DMS53 (cell line): ENCODE measurements around the gene SCARB2.
A peak's percentile ranks its signal among the peaks of the same experiment; 100 is the strongest.

Experiments used
- DNase-seq: peaks from one replicate; lab custom pipeline; 2025; lab: John Stamatoyannopoulos, UW

The SCARB2 gene

DNA sequence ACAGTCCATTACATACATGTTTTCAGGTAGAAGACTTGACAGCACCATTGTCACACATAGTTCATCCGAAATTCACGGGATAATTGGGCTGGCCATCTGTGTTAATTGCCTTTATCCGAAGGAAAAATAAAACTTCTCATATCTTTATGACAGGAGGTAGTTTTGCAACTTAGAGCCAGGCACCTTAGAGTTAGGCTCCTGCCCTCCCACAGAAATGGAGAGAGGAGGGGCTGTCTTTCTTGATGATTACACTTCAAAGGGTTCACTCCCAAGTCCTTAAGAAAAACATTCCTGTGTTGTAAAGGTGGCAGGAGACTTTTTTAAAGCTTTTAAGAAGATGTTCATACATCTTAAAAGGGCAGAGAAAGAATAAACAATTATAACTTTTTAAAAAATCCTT, 10.5 kb upstream of the SCARB2 start:
- no peak for DNase-seq

DNA sequence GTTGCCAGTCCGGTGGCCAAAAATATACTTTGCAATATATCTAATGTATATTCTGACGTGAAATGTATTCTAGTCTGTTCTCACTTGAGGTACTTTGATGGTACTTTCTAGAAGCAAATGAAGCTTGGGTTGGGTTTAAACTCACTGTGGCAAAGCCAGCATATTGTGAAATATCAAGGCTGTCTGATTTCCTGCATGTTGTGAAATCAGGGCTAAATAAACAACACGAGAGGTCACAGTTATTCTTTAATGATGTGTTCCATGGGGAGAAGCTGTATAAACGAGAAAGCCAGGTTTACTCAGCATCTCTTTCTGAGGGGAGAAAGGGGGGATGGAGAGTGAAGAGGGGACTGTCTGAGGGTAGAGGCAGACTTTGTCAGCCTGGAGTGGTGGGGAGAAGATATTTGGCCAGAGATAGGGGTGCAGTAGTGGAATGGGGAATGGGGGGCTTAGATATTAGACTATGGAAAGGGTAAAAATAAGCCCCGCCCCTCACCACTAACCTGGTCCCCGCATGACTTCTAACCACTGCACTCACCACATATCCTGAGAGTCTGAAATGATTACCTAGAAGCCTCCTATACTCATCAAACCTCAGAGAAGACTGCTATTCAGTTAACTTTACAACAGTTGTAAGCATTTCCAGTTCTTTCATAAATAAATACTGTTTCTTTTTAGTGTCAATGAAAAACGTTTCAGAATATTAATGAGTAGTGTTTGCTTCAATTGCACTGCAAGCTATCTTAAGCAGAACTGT, 5.9 kb upstream of the SCARB2 start:
- peak; percentile 5 for DNase-seq

DNA sequence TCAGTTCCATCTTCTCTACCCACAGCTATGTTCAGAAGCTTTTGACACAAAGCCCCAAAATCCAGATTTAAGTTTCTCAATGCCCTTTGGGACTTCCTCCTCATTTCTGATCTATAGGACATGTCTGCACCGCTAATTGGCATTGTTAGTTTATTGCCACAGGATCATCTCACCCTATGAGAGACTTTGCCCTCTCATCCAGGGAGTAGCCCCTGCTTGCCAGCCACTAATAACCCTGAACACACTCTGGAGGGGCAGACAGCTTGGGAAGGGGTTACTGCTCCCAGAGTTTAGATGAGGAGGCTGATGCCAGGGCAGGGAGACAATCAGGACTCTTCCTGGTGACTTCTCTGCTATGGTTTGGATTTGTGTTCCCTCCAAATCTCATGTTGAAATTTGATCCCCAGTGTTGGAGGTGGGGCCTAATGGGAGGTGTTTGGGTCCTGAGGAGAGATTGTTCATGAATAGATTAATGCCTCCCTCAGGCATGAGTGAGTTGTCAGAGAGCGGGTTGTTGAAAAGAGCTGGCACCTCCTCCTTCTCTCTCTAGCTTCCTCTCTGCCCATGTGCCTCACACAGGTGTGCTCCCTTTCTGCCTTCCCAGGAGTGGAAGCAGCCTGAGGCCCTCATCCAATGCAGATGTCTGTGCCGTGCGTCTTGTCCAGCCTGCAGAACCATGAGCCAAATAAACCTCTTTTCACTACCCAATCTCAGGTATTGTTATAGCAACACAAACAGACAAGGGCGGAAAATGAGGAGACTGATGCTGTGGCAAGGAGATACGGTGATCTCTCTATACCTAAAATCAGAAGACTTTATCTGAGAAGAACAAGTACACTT, 3.6 kb upstream of the SCARB2 start:
- no peak for DNase-seq

DNA sequence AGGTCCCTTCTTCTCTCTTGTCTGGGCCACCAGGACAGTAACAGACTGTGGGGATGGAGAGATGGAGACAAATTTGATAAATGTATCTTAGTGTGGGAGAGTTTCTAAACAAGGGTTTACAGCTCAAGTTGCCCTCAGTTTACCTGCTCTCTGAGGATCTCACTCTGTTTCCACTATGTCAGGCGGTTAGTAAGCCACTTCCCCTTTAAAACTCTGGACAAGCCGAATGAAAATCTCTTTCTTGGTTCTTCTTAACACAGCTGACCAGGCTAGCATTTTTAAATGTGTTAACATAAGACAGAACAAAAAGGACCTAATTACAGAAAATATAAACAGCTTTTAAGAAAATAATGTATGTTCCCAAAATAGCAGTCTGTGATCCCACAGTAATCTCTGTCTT, 2.9 kb upstream of the SCARB2 start:
- no peak for DNase-seq

DNA sequence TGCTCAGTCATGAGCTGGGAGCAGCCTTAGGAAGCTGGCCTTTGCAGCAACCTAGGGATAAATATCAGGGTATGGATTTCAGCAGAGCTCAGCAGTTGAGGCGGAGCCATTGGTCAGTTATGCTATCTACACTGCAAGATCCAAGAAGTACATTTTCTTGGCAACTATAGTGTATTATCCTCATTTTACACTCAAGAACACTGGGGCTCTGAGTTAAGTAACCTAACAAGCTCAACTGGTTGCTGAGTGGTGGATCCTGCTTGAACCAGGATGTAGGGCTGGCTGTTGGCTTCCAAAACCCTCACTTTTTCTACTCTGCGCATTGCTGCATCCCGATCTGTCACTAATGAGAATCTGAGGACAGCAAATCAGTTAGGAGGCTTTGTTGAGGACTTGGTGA, 1.5 kb upstream of the SCARB2 start:
- DNase-seq = peak; percentile 10

DNA sequence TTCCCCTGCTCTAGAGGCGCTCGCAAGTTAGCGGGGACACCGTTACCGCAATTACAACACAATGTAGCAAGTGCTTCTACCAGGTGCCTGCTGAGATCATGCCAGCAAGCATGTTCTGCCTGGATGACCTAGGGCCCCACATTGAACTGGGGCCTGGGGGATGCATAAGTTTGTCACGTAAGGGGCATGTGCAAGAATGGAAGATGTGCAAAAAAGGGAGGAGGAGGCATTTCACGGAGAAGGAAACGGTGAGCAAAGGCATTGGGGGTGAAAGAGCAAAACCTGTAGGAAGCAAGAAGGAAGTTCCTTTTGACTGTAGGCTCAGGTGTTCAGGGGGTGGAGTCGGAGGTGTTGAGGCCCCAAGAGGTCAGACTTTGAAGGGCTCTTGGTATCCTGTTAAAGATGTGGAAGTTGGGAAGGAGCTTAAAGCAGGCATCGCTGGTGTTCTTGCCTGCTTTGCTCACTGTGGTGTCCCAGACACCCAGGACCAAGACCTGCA, 602 bp upstream of the SCARB2 start:
- peak; percentile 72 for DNase-seq

DNA sequence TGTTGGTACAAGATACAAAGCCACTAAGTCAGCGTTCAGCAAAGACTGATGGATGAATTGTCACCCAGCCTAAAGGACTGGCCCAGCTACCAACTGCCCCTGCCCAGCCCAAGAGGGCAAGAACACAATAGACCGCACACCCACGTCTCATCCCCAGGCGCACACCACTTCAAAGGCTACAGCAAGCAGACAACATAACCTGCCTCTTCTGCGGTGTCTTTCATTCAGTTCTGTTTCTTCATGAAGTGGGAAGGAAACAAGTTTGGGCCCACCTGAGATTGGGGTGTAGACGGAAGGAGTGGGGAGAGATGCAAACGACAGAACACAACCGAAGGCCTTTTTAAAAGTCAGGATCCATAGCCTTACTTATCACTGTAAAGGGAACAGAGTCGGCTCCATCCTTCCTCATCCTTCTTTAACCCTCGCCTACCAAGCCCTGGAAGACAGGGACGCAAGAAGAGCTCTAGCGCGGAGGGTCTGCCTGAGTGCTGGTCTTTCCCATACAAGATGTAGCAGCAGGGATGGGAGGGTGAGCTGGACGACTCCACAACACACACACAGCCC, 691 bp downstream of the SCARB2 start:
- peak; percentile 59 for DNase-seq

DNA sequence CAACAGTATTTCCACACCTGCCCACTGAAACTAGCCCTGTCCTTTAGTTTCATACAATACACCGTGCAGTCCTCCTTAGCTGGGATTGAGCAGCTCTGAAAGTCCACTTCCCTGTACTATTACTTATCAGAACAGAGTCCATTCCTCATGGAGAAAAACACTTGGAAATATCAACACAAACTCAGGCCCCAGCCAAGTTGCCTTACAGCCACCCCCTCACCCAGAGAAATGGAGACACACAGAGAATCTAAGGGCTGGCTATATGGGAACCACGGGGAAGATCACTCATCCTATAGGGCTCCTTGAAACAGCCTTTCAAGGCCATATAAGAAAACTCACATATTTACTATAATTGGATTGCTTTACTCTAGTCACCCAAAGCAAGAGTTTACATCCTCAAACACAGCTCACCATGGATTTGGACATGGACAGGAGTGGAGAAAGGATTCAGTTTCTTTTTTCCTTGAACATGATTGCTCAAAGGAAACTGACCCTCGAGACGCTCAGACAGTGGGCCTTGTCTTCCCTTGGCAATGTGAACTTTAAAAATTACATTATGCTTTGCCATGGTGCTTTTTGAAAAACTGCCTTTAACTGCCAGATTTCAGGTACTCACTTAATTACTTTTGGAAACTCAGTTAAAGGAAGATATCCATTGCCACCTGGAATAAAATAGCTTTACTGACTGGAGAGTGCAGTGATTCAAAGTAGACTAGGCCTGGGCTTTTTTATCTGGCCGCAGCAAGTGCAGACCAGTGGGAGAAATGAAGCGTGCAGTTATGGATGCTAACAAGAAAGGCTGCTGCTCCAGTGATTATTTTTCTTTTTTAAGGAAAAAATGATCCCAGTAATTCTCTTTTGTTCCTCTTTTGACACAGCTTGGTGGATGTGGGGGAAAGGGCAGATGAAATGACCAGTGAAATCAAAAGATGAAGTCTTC, 1.6 kb downstream of the SCARB2 start:
- peak; percentile 20 for DNase-seq

DNA sequence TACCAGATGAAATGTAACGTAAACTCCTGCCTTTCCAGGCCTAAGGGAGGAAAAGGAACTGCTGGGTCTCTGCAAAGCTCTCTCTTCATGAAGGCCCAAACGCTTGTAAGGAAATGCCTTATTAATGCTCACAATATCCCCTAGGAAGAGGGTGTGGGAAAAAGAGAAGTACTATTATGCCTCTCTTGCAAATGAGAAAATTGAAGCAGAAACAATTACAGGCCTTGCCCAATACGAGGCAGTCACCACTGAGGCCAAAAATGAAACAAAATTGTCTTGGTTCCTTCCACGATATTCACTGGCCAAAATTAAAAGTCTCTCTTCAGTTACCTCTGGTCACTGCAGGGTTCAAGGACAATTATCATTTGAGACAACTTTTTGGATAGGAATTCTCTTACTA, 3.2 kb downstream of the SCARB2 start:
- no peak for DNase-seq

DNA sequence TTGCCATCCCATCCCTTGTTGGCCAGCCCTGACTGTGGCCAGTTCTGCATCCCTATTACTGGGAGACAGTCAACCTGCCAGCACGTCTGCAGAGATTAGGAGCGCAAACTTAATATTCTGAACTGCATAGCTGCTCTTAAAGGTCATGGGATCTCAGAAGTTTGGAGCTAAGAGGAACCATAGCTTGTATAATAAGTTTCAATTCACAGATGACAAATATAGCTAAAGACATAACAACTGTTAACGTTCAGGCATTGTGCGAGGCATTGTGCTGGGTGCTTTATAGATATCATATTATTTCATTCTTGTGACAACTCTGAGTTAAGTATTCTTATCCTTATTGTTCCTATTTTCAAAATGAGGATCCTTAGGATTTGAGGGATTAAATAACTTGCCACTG, 3.7 kb downstream of the SCARB2 start:
- DNase-seq = no peak

DNA sequence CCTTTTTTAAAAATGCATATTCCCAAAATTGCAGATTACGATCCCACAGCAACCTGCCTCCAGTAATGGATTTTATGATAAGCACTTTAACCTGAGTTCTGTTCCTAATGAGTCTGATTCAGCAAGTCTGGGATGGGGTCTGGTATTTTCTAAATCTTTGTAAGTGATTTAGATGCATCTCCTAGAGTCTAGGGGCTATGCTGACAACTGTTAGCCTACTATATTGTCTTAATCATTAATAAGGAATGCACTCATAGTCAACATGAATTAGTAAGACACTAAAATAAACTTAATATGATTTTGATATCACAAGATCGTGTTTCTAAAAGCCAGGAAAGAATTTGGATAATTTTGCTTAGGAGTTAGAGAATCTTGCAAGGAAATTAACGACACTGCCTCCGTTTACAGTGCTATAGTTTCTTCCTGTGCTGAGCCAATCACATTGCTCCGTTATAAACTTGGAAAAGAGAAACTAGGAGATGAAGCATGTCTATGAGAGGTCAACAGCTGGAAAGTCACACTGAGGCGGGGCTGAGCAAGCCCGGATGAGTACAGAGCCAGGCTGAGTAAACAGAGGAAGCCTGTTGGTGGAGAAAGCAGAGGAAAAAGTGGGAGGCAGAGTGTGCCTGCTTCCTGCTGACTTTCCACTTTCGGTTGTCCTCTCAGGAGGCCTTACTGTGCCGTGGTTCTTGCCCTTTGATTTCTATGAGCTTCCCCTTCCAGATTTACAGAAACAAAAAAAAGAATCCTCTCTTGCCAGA, 5.4 kb downstream of the SCARB2 start:
- DNase-seq = peak; percentile 91

DNA sequence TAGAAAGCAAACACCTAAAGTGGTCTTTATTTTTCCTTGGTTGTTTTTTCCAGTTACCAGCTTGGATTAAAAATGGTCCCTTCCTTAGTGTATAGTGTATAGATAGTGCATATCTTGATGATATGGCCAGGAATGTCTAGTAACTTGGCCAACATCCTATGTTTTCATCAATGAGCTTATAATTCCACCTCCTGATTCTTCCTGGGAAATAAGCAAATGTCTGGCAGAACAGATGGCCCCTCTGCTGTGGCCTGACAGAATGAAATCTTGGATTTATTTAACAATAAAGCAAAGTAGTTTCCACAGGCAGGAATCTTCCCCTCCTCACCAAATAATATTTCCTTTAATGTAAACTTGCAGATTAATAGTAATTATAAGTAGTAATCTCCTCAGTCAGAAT, 6.1 kb downstream of the SCARB2 start:
- DNase-seq = no peak

DNA sequence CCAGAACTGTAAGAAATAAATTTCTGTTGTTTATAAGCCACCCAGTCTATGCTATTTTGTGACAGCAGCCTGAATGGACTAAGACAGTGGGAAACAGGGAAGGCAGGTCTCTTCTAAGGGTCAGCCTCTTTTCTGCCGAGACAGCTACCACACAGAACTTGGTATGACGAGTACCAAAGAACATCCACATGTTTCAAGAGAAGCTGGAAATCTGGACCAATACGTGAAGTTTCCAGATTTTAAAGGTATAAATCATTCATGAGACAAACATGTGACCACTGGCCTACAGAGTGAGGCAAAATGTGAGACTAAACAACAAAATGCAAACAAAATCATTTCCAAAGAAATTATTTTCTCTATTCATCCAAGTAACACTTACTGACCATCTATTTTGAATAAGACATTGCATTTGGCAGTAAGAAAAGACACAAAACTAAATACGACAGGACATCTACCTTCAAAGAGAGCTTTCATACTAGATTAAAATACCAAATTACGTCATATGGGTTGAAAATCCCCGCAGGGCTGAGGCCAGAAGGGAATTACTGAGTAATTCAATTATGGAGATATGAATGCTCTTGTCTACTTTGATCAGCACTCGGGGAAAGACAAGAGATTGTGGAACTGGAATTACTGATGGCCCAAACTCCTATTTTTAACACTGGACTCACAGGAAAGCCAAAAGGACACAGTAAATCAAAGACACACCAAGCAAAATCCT, 7.2 kb downstream of the SCARB2 start:
- no peak for DNase-seq

DNA sequence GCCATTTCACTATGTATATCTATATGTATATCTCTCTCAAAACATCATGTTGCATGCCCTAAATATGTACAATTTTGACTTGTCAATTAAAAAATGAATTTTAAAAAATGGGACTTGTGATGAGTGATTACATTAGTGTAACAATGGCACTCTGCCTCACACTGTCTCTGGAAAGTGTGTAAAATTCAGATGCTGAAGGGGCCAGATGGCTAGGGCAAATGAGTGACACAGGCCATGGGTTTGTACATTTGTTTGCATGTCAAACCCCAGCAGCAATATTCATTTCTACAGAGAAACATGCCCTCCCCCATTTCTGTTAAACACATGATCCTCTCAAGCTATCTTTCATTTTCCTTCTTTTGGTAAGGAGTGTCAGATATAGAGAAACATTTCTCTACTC, 8.1 kb downstream of the SCARB2 start:
- no peak for DNase-seq

DNA sequence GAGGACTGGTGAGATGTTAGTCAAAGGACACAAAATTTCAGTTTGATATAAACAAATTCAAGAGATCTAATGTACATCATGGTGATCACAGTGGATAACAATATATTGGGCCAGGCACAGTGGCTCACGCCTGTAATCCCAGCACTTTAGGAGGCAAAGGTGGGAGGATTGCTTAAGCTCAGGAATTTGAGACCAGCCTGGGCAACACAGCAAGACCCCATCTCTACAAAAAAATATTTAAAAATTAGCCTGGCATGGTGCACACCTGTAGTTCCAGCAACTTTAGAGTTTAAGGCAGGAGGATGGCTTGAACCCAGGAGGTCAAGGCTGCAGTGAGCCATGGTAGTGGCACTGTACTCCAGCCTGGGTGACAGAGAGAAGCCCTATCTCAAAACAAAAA, 8.7 kb downstream of the SCARB2 start:
- DNase-seq = no peak

DNA sequence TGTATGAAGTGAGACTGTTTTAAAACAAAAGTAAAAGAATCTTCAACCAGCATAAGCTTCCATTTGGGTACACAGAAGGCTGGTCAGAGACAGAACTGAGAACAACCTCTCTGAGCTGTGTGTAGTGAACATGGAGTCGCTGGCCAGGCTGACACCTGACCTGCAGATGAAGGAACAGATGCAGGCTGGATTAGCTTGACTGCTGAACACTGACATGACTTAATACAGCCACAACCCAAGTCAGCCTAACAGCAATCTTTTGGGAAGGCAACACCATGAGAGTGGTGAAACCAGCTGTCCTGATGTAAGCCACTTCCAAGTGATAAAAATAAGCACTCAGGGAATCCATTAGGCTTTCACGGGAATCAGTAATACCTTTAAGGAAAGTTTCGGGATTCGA, 10.1 kb downstream of the SCARB2 start:
- peak; percentile 10 for DNase-seq

DNA sequence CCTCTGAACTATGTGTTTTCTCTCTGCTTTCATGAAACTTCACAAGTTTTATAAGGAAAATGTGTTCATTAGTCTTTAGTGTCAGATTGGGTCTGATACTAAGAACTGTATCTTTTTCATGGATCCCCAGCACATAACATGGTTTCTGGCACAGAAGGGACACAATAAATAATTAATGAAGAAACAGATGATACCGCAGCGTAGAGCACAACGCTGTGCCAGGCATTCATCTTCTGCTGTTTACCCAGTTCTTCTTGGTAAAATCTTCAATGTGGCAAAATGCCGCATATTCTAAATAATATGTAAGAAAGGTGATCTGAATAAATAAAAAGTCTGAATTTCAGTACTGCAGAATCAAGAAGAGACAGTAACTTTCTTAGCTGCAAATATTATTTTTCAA, 12.3 kb downstream of the SCARB2 start:
- DNase-seq = no peak

DNA sequence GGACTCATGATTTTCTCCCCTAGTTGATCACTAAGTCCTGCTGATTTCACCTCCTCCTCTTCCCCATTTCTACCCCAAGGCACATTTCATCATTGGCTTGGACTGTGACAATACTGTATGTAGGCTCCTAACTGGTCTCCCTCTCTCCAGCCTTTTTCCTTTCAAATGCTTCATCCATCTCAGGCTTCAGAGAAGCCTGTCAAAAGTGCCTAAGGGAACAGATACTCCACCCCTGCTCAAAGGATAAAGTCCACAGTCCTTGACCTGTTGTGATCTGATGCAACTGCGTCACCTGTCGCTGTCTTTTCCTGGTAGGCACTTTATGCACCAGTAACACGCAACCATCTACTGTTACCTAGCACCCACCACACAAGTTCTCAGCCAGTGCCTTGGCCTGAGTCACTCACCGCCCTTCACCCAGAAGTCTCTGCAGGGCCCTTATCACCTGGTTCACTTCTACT, 12.8 kb downstream of the SCARB2 start:
- peak; percentile 98 for DNase-seq

DNA sequence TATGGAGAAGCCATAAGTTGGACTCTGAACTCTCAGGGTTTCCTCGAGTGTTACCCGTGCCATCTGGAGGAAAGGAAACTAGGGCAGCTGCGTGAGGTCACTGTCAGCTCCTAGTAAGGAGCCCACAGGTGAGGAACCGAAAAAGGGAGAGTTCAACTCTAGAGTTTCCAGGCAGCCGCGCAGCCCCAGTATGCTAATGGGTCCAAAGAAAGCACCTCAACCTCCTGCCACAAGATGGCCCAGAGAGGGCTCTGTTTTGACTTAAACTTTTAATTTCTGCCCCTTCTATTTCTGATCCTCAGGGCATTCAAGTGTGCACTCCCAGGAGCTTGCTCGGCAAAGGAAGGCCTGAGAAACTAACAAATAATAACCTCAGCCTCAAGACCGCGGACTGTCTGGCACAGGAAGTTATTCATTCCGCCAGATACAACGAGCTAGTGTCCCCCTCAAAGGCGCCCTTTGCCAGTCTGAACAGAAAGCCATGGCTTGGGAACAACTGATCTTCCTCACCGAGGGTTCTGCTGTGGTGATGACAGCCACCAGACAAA, 13.9 kb downstream of the SCARB2 start:
- DNase-seq = peak; percentile 83
